T1000 (cell line): Measurements from ENCODE around the gene B4GALT4.
A peak's percentile ranks its signal among the peaks of the same experiment; 100 is the strongest.
"Not testable (repeated sequence)": the region's sequence is repeated elsewhere in the genome, so short reads cannot be mapped to it uniquely, and the experiment has no call there.

ENCODE experiments used
- DNase-seq: peaks from one replicate; lab custom pipeline; 2025; ENCODE audit warnings: mixed read lengths; lab: John Stamatoyannopoulos, UW

B4GALT4 gene

GRCh38 chr3:119240591-119241434 is at the start of gene B4GALT4:
Gene B4GALT4 (minus strand): TSS chr3:119240878. CDS start chr3:119230099, 10,779 bp downstream.
- DNase-seq, result peak; percentile 77

- no peak for DNase-seq
Observed at GRCh38 chr3:119289404-119289770, 48.7 kb upstream of the B4GALT4 start.

GRCh38 chr3:119288669-119289403 is 48.2 kb upstream of the B4GALT4 start:
- no peak for DNase-seq

GRCh38 chr3:119279584-119280243 is 39.0 kb upstream of the B4GALT4 start:
- DNase-seq, result no peak

- no peak for DNase-seq
Observed at GRCh38 chr3:119279101-119279554, 38.5 kb upstream of the B4GALT4 start.

GRCh38 chr3:119276680-119277079 is 36.0 kb upstream of the B4GALT4 start:
- no peak for DNase-seq

- not testable (repeated sequence) for DNase-seq
Observed at GRCh38 chr3:119270212-119270611, 29.5 kb upstream of the B4GALT4 start.

- DNase-seq, result no peak
Observed at GRCh38 chr3:119261055-119261454, 20.4 kb upstream of the B4GALT4 start.

GRCh38 chr3:119259821-119260220 is 19.1 kb upstream of the B4GALT4 start:
- DNase-seq, result no peak

- DNase-seq, result no peak
Observed at GRCh38 chr3:119258915-119259314, 18.2 kb upstream of the B4GALT4 start.

GRCh38 chr3:119257654-119258410 is 17.2 kb upstream of the B4GALT4 start:
- no peak for DNase-seq

GRCh38 chr3:119257111-119257510 is 16.4 kb upstream of the B4GALT4 start:
- DNase-seq, result no peak

GRCh38 chr3:119255214-119255613 is 14.5 kb upstream of the B4GALT4 start:
- DNase-seq, result no peak

- no peak for DNase-seq
Observed at GRCh38 chr3:119245778-119246177, 5.1 kb upstream of the B4GALT4 start.

GRCh38 chr3:119243712-119244111 is 3.0 kb upstream of the B4GALT4 start:
- no peak for DNase-seq

- not testable (repeated sequence) for DNase-seq
Observed at GRCh38 chr3:119243058-119243529, 2.4 kb upstream of the B4GALT4 start.

GRCh38 chr3:119242387-119243057 is 1.8 kb upstream of the B4GALT4 start:
- not testable (repeated sequence) for DNase-seq

GRCh38 chr3:119240101-119240590 is 532 bp downstream of the B4GALT4 start:
- DNase-seq, result no peak

- DNase-seq, result no peak
Observed at GRCh38 chr3:119239206-119239820, 1.4 kb downstream of the B4GALT4 start.

GRCh38 chr3:119238363-119238762 is 2.3 kb downstream of the B4GALT4 start:
- DNase-seq, result no peak
